HG02870 (cell line): ENCODE data around the gene CMTM6.
"Not testable (repeated sequence)": the region's sequence is repeated elsewhere in the genome, so short reads cannot be mapped to it uniquely, and the experiment has no call there.

Experiments used
- ATAC-seq: cut with Tn5 transposase; IDR thresholded peaks from one replicate; pipeline ENCODE4 v1.9.1; 2021; ENCODE audit warnings: mild to moderate bottlenecking, moderate library complexity; ENCODE audit not compliant: unreplicated experiment

CMTM6 gene

DNA sequence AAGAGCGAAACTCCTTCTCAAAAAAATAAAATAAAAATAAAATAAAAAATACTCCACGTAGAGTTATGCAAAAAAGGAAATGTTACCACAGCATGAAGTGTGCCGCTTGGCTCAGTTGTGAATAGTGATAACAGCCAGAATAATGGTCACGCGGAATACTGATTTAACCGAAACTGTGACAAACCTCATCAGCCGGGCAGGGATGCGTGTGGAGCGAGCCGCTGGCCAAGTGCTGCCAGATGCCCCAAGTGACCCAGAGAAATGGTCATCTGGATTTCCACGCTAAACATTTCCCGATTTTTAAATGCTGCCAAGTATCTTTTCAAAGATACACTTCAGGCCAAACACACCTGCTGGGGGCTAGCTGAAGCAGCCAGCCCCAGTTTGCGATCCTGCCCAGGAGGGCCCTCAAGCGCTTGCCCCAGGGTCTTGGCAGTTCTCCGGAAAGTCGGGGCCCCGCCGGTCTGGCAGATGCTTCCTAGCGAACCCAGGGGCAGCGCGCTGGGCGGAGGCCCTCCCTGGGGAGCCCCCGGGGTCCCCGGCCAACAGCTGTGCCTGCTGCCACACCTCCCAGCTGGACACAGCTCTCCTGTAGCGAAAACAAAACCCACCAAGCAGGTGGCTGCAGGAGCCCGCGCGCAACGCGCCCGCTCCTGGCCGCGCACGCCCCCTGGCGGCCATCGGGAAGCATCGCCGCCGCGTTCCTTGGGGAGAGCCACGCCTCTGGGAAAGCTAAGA lies 35.1 kb downstream of the CMTM6 start:
- peak; percentile 60 for ATAC-seq

DNA sequence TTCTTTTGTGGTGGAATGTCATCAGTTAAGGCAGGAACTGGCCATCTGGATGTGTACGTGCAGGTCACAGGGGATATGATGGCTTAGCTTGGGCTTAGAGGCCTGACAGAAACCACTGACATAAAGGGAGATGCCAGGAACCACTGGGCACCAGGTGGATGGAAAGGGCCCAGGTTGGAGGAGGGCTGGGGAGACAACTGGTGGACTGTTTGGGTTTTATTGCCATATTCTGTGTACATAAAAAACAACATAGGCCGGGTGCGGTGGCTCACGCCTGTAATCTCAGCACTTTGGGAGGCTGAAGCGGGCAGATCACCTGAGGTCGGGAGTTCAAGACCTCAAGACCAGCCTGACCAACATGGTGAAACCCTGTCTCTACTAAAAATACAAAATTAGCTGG lies 35.8 kb downstream of the CMTM6 start:
- ATAC-seq: not testable (repeated sequence)

DNA sequence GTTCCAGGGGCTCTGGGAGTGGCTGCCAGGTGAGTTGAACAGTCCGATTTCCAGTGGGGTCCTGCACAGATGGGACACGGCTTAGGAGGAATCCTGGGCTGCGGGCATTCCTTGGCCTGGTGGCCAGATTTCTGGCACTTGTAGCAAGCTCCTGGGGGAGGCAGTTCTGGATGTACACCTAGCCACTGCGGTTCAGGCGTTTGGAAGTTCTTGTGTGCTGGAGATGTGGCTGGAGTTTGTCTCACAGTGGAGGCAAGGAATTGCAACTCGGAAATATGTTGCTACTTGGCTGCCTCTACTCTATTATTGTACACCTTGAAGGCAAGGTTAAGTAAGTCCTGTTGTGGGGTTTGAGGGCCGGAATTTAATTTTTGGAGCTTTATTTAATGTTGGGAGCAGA lies 37.9 kb downstream of the CMTM6 start:
- not testable (repeated sequence) for ATAC-seq

DNA sequence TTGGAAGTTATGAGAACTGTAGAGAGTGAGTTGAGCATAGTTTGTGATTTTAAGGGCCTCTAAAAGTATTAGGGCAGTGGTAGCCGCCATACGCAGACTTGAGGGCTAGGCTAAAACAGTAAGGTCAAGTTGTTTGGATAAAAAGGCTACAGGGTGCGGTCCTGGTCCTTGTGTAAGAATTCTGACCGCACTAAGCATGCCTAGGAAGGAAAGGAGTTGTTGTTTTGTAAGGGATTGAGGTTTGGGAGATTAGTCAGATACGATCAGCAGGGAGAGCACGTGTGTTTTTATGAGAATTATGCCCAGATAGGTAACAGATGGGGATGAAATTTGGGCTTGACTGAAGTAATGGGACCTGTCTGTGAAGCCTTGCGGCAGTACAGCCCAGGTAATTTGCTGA lies 39.2 kb downstream of the CMTM6 start:
- ATAC-seq: not testable (repeated sequence)

DNA sequence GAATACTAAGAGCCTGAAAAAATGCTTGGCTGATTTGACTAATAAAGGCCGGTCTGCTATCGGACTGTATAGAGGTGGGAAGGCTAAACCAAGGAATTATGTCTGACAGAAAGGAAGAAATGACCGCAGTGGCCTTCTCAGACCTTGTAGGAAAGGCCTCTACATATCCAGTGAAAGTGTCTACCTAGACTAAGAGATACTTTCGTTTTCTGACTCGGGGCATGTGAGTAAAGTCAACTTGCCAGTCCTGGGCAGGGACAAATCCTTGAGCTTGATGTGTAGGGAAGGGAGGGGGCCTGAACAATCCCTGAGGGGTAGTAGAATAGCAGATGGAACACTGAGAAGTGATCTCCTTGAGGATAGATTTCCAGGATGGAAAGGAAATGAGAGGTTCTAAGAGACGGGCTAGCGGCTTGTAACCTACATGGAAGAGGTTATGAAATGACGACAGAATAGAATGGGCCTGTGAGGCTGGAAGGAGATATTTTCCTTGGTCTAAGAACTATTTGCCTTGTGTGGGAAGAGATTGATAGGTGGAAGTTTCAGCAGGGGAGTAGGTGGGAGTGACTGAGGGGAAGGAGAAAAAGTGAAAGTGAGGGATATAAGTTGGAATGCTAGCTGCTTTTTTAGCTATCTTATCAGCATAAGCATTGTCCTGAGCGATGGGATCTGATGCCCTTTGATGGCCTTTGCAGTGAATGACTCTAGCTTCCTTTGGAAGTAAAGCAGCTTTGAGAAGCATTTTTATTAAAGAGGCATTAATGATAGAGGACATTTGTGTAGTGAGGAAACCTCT lies 40.3 kb downstream of the CMTM6 start:
- not testable (repeated sequence) for ATAC-seq

DNA sequence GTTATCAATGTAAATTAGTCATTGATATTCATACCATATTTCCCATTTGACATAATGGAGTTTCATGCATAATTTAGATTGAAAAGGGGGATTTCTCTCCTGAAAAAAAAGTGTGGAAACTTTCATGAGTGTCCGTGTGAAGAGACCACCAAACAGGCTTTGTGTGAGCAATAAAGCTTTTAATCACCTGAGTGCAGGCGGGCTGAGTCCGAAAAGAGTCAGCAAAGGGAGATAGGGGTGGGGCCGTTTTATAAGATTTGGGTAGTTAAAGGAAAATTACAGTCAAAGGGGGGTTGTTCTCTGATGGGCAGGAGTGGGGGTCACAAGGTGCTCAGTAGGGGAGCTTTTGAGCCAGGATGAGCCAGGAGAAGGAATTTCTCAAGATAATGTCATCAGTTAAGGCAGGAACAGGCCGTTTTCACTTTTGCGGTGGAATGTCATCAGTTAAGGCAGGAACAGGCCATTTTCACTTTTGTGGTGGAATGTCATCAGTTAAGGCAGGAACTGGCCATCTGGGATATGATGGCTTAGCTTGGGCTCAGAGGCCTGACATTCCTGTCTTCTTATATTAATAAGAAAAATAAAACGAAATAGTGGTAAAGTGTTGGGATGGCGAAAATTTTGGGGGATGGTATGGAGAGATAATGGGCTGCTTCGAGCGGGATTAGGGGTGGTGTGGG lies 41.7 kb downstream of the CMTM6 start:
- ATAC-seq: not testable (repeated sequence)

DNA sequence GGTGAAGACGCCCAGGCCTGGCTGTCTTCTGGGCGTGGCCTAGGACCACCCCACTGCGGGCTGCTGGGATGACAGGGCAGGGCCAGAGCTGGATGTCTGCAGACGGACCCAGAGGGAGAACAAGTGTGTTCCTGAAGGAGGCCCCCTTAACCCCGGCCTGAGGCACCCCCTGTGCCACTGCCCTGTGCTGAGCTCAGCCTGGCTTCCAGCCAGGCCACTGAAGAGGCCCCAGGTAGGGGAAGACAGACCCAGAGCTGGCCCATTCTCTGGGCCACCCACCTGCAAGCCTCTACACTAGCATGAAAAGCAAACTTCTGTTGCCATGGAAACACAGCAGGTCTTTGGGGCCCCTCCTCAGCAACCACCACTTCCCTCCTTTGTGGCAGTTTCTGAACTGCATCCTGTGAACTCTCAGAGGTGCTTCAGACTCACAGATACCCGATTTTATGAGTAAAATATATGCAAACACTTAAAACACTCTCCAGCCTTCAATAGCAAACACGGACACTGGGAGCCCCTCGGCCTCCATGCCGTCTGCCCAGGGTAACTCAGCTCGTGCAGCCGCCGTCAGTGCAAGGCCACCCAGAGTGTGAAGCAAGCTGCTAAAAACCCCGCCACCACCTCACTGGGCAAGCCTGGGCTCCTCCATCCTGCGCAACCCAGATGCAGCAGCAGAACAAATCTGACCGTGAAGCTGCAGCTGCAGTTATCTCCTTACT lies 42.5 kb downstream of the CMTM6 start:
- peak; percentile 89 for ATAC-seq

DNA sequence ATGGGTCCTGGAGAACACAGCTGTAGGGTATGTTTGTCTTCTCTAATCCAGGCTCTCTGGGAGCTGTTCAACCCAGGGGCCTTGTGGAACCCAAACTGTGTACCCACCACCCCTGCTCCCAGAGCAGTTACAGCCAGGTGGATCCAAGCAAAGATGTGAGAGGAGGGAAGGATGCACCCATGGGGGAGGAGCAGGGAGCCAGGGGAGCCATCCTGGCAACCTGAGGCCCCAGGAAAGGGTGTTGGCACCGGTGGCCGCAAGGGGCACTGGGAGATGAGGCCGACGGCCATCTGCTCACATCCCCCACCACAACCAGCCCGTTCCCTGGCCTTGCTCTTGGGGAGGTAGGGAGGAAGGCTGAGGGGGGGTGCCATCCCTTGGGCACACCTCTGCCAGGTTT lies 43.2 kb downstream of the CMTM6 start:
- ATAC-seq: no peak

DNA sequence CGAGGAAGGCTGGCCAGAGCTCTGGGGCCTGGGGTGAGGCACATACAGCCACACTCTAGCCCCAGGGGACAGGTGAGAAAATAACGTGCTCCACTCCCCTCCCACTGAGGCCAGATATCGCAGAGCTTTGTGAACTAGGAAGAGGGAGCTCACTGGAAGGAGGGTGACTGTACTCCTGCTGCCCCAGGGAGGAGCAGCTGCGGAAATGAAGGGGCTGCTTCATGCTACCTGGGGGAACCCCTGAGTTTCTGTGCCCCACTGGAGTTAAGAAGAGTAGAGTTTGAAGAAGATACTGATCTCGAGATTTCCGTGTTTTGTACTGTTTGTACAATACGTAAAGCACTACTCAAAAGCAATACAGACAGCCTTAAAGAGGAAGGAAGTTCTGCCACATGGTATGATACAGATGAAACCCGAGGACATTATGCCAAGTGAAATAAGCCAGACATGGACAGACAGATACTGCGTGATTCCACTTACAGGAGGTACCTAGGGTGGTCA lies 44.6 kb downstream of the CMTM6 start:
- no peak for ATAC-seq

DNA sequence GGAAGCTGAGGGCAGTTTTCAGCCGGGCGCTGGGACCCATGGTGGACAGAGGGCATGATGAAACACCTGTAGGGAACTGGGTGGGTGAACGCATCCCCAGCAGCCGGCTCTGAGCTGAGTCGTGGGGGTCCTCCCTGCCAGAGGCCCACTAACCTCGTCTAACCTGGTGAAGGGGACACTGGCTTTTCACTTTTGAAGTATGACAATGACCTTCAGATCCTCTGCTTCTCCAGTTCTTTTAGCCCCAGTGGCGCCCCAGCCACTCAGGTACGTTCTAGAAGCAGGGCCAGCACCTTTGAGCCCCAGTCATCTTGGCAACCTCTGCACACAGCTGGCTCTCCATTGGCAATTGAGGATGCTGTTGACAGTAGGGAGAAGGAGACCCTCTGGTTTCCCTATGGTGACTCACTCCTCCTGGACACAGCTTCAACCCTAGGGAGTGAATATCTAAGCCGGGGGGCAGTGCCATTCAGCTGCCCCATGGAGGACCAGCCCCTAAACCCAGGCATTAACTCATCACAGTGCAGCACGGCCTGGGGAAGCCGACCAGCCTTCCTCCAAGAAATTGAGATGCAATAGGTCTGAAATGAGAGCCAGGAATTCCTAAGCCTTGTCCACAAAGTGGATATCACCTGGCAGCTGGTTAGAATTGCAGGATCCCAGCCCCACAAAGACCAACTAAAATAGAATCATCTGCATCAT lies 46.1 kb downstream of the CMTM6 start:
- no peak for ATAC-seq

DNA sequence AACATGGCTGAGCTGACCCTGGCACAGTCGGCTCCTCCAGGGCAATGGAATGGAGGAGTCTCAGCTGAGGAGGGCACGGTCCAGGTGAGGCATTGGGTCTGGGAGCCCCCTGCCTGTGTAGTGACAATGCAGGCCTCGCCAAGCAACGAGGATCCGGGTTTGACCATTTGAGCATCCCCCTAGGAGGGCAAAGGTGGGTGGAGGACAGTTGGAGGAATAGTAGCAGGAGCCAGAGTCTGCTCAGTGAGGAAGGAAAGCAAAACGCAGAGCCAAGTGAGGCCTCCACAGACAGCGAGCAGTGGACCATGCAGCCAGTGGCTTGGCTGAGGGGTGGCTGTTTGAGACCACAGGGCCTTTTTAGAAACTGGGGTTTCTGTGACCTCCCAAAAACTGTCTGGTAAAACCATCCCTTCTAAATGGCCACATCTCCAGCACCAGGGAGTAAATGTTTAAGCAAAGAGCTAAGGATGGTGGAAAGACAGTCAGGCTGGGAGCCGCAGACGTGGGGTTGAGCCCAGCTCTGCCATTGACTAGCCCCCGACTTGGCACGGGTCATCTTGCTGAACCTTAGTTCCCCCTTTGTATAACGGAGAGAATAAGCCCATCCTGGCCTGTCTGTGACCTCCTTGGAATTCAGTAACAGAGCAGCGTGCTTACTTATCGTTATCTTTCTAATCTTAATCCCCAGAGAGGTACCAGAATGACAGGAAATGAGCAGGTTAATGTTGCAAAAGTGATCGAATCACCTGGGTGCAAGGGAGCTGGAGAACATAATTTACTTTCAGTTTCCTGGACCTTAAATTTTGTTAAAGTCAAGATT lies 46.8 kb downstream of the CMTM6 start:
- ATAC-seq: no peak

DNA sequence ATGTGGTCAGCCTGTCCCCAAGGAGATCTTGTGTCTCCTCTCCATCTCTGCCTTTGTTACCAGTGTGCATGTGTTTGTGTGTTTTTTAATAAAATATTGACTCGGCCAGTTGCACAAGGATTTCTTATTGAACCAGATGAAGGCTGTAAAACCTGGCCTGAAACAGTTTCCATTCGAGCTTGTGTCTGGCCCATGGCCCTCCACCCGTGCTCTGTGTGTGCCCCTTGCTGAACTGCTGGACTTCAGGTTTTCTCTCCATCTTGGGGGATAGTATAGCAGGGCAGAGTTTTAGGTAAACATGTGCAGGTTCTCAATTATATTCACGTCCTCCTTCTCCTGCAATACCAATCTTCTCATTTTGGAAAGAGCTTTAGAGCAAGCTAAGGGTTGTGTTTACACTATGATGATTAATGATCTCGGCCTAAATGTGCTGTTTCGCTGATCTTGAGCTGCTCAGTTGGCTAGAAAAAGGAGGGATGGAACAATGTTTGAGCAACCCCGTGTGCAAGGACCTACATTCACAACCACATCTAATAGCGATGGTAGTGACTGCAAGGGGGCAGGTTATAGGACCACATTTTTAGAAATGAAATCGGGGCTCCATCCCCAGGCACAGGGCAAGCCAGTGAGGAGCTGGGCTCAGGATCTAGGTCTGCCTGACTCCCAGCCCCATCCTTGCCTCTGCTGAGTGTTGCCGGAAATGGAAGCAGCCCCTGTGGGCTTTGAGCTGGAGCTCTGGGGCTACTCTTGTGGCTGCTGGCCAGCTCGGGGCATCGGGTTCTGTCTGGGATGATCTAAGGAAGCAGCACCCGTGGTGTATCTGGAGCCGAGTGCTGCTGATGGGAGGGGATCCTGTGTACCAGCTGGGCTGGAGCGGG lies 47.7 kb downstream of the CMTM6 start:
- no peak for ATAC-seq

DNA sequence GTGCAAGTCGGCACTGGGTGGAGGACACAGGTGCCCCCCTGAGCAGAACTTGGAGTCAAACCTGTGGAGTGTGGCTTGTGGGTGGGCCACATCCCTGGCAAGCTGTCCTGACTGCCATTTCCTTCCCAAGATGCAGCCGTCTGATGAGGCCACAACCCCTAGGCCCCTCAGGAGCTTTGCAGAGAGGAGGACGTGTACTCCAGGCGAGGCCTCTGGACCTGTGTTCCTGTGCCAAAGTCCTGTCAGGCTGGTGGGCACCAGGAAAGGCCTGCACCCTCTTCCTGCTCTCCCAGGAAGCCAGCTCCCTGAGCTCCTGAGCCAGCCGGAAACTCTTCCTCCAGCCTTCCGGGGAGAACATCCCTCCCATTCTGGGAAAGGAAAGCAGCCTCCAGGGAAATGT lies 48.5 kb downstream of the CMTM6 start:
- no peak for ATAC-seq

DNA sequence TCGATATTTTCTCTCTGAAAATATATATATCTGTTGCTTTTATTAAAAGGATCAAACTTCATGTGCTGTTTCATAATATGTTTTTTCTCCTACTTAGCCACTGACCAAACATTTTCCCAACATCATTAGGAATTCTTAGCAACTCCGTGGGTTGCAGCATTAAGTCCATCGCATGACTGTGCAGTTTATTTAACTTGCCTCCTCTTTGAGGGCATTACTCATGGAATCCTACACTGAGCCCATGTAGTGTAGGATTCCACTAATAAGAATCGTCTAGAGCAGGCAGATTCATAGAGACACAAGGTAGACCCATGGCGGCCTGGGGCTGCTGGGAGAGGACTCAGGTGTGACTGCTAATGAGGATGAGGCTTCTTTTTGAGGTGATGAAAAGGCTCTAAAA lies 49.3 kb downstream of the CMTM6 start:
- ATAC-seq: no peak

DNA sequence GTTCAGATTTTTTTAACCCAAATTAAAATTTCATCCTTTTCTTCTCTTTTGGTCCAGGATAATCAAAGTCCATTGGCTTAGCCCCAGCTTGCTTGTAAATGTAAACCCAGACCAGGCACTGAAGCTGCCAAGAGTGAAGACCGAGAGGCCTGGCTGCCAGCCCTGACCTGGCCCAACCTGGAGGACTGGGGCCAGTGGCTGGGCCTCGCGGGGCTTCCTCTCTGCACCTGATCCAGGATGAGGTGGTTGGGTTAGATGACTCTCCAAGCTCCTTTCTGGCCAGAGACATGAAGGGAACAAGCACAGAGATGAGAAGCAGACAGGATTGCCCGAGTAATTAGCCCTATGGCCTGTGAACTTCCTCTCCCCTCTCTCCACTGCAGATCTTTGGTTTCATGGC lies 50.6 kb downstream of the CMTM6 start:
- ATAC-seq: no peak

DNA sequence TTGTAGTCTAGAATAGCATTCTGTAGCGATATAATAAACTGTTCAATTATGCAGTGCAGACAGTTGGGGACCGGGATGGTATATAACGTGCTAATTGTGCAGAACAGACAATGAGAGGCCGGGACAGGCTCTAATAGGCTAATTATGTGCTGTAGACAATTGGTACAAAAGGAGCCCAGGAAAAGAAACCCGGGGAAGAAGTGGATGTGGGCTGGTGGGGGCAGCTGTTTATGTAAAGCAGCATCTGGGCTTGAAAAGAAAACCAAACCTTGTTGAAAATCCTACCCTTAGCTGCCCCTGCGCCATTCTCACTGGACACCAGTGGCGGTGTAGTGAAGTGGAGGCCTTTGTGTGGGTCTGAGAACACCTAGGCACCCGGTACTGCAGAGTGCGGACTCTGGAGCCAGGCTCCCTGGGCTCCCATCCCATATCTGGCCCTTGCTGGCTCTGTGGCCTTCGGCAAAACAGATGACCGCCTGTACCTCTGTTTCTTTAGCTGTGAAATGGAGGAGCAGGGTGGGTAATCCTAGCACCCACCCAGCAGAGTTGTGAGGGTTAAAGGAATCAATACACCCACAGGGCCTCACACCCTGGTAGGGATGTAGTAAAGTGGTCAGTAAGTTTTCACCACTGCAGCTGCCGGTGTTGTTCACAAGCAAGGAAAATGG lies 51.5 kb downstream of the CMTM6 start:
- no peak for ATAC-seq

DNA sequence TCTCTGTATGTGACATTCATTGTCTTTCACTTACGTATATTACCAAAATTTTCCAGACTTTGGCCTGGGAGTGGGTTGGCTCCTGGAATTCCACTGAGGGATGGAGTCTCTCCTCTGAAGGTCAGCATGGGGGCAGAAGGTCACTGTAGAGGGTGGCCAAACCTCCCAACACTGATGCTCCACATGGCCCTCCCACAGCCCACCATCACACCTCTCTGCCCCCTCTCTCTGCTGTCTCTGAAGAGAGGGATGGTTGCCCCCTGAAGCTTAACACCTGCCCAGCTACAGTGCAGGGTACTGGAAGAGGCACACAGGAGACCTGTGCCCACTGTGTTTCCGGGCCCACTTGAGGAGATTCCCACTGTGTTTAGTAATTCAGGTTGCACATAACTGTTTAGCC lies 52.2 kb downstream of the CMTM6 start:
- no peak for ATAC-seq

DNA sequence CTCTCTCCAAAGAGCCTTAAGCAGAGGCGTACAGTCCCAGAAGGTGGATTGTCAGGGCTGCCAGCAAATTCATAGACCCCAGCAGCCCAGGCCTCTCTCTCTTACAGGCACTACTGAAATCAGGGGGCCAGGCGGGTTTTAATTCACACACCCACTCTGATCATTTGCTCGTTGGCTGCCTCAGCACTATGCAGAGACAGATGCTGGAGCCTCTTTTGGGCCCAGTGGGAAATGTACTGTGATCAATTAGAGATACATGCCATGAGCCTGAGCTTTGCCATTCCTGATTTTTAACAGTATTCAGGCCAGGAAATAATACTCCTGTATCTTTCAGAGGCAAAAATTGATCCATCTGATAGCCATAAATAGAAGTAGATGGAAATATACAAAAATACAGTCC lies 53.0 kb downstream of the CMTM6 start:
- no peak for ATAC-seq
